Renal cortical epithelial cell (primary cell): ENCODE results near the gene IPPK. TPM values are rescaled to one million over a fixed set of nuclear protein-coding genes. Genes with fewer than 3 reads are reported as not detected.

Source experiments
- DNase-seq: peaks from one replicate; pipeline ENCODE4 v3.0.0-alpha.2; 2011; ENCODE audit warnings: low read depth
- total RNA-seq: library from RNA; depleted of rRNA; stranded (reverse); fragments of >200 nt; gene quantifications from 2 replicates; pipeline ENCODE4 v1.2.3, GENCODE V29; 2014

IPPK gene
- total RNA-seq, 1 donor from 2014 or later = 29.4 TPM

- DNase-seq = no peak
Observed at GRCh38 chr9:92615790-92616189, 54.1 kb downstream of the IPPK start.

GRCh38 chr9:92614763-92615461 lies 55.0 kb downstream of the IPPK start:
- no peak for DNase-seq

- DNase-seq = no peak
Observed at GRCh38 chr9:92614123-92614510, 55.8 kb downstream of the IPPK start.

GRCh38 chr9:92613268-92614122 lies 56.4 kb downstream of the IPPK start:
- no peak for DNase-seq

GRCh38 chr9:92612816-92613215 lies 57.1 kb downstream of the IPPK start:
- no peak for DNase-seq

GRCh38 chr9:92612292-92612691 lies 57.6 kb downstream of the IPPK start:
- no peak for DNase-seq

GRCh38 chr9:92611621-92612285 lies 58.2 kb downstream of the IPPK start:
- DNase-seq = no peak

- DNase-seq = no peak
Observed at GRCh38 chr9:92610470-92611420, 59.2 kb downstream of the IPPK start.

- DNase-seq = peak; percentile 49
Observed at GRCh38 chr9:92608909-92609445, 61.0 kb downstream of the IPPK start.

GRCh38 chr9:92608241-92608908 lies 61.6 kb downstream of the IPPK start:
- no peak for DNase-seq

- no peak for DNase-seq
Observed at GRCh38 chr9:92607773-92608172, 62.2 kb downstream of the IPPK start.

- no peak for DNase-seq
Observed at GRCh38 chr9:92607088-92607487, 62.8 kb downstream of the IPPK start.

- no peak for DNase-seq
Observed at GRCh38 chr9:92605224-92605623, 64.7 kb downstream of the IPPK start.

GRCh38 chr9:92603990-92604389 lies 65.9 kb downstream of the IPPK start:
- DNase-seq = no peak

GRCh38 chr9:92603100-92603499 lies 66.8 kb downstream of the IPPK start:
- DNase-seq = no peak

GRCh38 chr9:92602413-92602812 lies 67.5 kb downstream of the IPPK start:
- no peak for DNase-seq

- no peak for DNase-seq
Observed at GRCh38 chr9:92601451-92601850, 68.5 kb downstream of the IPPK start.

GRCh38 chr9:92600462-92601261 lies 69.3 kb downstream of the IPPK start:
- peak; percentile 55 for DNase-seq

GRCh38 chr9:92599938-92600461 lies 69.9 kb downstream of the IPPK start:
- no peak for DNase-seq

GRCh38 chr9:92598382-92598781 lies 71.5 kb downstream of the IPPK start:
- DNase-seq = no peak
